Aortic smooth muscle cell (primary cell): ENCODE measurements around the gene OR52A5. TPM values are rescaled to one million over a fixed set of nuclear protein-coding genes. Genes with fewer than 3 reads are reported as not detected.

Experiments
- total RNA-seq: library from RNA; depleted of rRNA; stranded (reverse); fragments of >200 nt; gene quantifications from 2 replicates; pipeline ENCODE4 v1.2.3, GENCODE V29; 2014

OR52A5 gene
- total RNA-seq, result not detected in 2 replicates

DNA sequence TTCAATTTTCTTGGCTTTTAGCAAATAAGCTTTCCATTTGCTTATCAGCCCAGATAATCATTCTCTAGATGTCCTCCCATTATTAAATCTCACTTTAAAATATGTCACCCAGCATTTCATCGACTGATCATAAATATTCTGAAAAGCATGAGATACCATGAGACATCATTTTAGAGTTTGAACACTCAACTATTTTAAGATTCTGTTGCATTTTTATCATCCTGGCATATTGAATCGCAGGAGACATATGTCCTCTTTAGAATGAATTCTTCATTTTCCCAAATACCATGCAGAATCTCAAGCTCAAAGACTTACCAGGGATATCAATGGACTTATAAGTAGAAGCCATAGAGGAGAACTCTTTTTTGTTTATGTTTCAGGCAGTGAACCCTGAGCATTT is at the start of gene OR52A5:
TSS of gene OR52A5 (minus strand) at position 361 of the 400 bp plus-strand sequence. CDS start 5,714 bp downstream, outside the sequence.

GRCh38 chr11:5154657-5155056 is 16.5 kb upstream of the OR52A5 start, which contains the start of gene OR52A1:
TSS of gene OR52A1 (minus strand) at chr11:5154757. CDS start at chr11:5152369, 2,388 bp downstream.

Other genes with a start within 250 kb of the OR52A5 start
- gene OR51A7, start 234.6 kb downstream of the OR52A5 start, total RNA-seq, result not detected in 2 replicates
- gene OR51G2, start 219.0 kb downstream of the OR52A5 start, total RNA-seq, result not detected in 2 replicates
- not detected in 2 replicates for gene OR51G1, start 214.0 kb downstream of the OR52A5 start, total RNA-seq
- gene OR51A4, start 190.8 kb downstream of the OR52A5 start, total RNA-seq, result not detected in 2 replicates
- gene OR51A2, start 182.6 kb downstream of the OR52A5 start, total RNA-seq, result not detected in 2 replicates
- not detected in 2 replicates for gene OR51L1, start 143.5 kb downstream of the OR52A5 start, total RNA-seq
- not detected in 2 replicates for gene OR52J3, start 91.8 kb downstream of the OR52A5 start, total RNA-seq
- not detected in 2 replicates for gene OR52E2, start 78.7 kb downstream of the OR52A5 start, total RNA-seq
- gene OR52E1, start 68.8 kb downstream of the OR52A5 start, total RNA-seq, result not detected in 2 replicates
- gene OR52A1, start 16.4 kb upstream of the OR52A5 start, total RNA-seq, result not detected in 2 replicates
- not detected in 2 replicates for gene OR51V1, start 62.3 kb upstream of the OR52A5 start, total RNA-seq
- gene HBB, start 88.7 kb upstream of the OR52A5 start, total RNA-seq, result not detected in 2 replicates
- gene HBD, start 96.1 kb upstream of the OR52A5 start, total RNA-seq, result not detected in 2 replicates
- 0.25 TPM in 1 of 2 replicates, not detected in the other for gene HBG1, start 111.5 kb upstream of the OR52A5 start, total RNA-seq
- 0.19 TPM in 1 of 2 replicates, not detected in the other for gene HBG2, start 116.4 kb upstream of the OR52A5 start, total RNA-seq
- not detected in 2 replicates for gene HBE1, start 131.6 kb upstream of the OR52A5 start, total RNA-seq
- gene OR51B4, start 163.6 kb upstream of the OR52A5 start, total RNA-seq, result not detected in 2 replicates
- 0.12 TPM in 1 of 2 replicates, not detected in the other for gene OR51B2, start 185.9 kb upstream of the OR52A5 start, total RNA-seq
- gene OR51B5, start 205.2 kb upstream of the OR52A5 start, total RNA-seq, result 0.19 and 0.40 TPM in 2 replicates
- not detected in 2 replicates for gene OR51B6, start 213.2 kb upstream of the OR52A5 start, total RNA-seq
- gene OR51M1, start 245.5 kb upstream of the OR52A5 start, total RNA-seq, result not detected in 2 replicates